K562 (cell line): ENCODE results near the gene ST3GAL3. TPM values are rescaled to one million over a fixed set of nuclear protein-coding genes. Genes with fewer than 3 reads are reported as not detected.

ENCODE experiments used
- ATF1 ChIP-seq, 2 experiments: fragments of 450-650 bp in 1 of 2; IDR thresholded peaks; 2 replicates each; pipeline ENCODE4 v1.6.1; 2016; ENCODE audit warnings: missing compliant biosample characterization in 1 of 2, missing genetic modification characterization in 1 of 2
- CXXC5 ChIP-seq: fragments of 250-450 bp; sonication (Bioruptor Pico); IDR thresholded peaks from 2 replicates; pipeline ENCODE4 v1.8.0; 2022; ENCODE audit warnings: inconsistent platforms, mild to moderate bottlenecking, moderate library complexity
- ESRRB ChIP-seq: fragments of 250-450 bp; sonication (Bioruptor Pico); IDR thresholded peaks from 2 replicates; pipeline ENCODE4 v1.5.0; 2020; ENCODE audit warnings: mild to moderate bottlenecking, moderate library complexity, borderline replicate concordance
- GTF2F1 ChIP-seq: IDR thresholded peaks from 2 replicates; pipeline ENCODE4 v1.6.1; 2011; ENCODE audit warnings: low read depth, low read length, improper control_type of control experiment
- HDGF ChIP-seq: fragments of 450-650 bp; IDR thresholded peaks from 2 replicates; pipeline ENCODE4 v1.6.1; 2016
- MAFF ChIP-seq: IDR thresholded peaks from 2 replicates; pipeline ENCODE4 v1.6.1; 2012; ENCODE audit warnings: low read length, improper control_type of control experiment
- MED1 ChIP-seq: sonication (generic); formaldehyde crosslinking; IDR thresholded peaks from 2 replicates; pipeline ENCODE4 v1.8.1; 2023; ENCODE audit warnings: missing genetic modification reagents, borderline replicate concordance
- MTA3 ChIP-seq: fragments of 450-650 bp; formaldehyde crosslinking; IDR thresholded peaks from 2 replicates; pipeline ENCODE4 v1.6.1; 2017; ENCODE audit warnings: mild to moderate bottlenecking, borderline replicate concordance
- MTF1 ChIP-seq: fragments of 250-450 bp; sonication (Bioruptor Pico); IDR thresholded peaks from 2 replicates; pipeline ENCODE4 v1.9.0; 2021; ENCODE audit warnings: moderate library complexity, mild to moderate bottlenecking, inconsistent platforms, borderline replicate concordance
- RBM14 ChIP-seq: fragments of 200-400 bp; formaldehyde crosslinking; IDR thresholded peaks from 2 replicates; pipeline ENCODE4 v1.6.1; 2018; ENCODE audit warnings: low read depth, mild to moderate bottlenecking, low read length, moderate library complexity, borderline replicate concordance; ENCODE audit not compliant: insufficient read depth
- SLC30A9 ChIP-seq: fragments of 250-450 bp; sonication (Bioruptor Pico); IDR thresholded peaks from 2 replicates; pipeline ENCODE4 v1.8.0; 2022; ENCODE audit warnings: mild to moderate bottlenecking, moderate library complexity
- ZC3H11A ChIP-seq: IDR thresholded peaks from 2 replicates; pipeline ENCODE4 v1.6.1; 2012; ENCODE audit warnings: low read depth, low read length, improper control_type of control experiment
- ZNF175 ChIP-seq: fragments of 200-800 bp; sonication (Bioruptor generic); IDR thresholded peaks from 2 replicates; pipeline ENCODE4 v1.6.1; 2016; ENCODE audit warnings: low read depth, mild to moderate bottlenecking, missing genetic modification characterization, missing compliant biosample characterization
- ZNF184 ChIP-seq: sonication (generic); formaldehyde crosslinking; IDR thresholded peaks from 2 replicates; pipeline ENCODE4 v1.5.0; 2020; ENCODE audit warnings: missing genetic modification reagents
- ZNF324 ChIP-seq: fragments of 250-450 bp; sonication (Bioruptor Pico); IDR thresholded peaks from 2 replicates; pipeline ENCODE4 v1.4.0; 2020; ENCODE audit warnings: mild to moderate bottlenecking
- ZNF764 ChIP-seq: fragments of 250-450 bp; sonication (Bioruptor Pico); IDR thresholded peaks from 2 replicates; pipeline ENCODE4 v1.4.0; 2020; ENCODE audit warnings: low read depth, mild to moderate bottlenecking, moderate library complexity
- ZNF766 ChIP-seq: fragments of 200-800 bp; sonication (Bioruptor generic); conservative IDR thresholded peaks from 2 replicates; pipeline ENCODE4 v1.6.1; 2016; ENCODE audit warnings: missing genetic modification characterization, missing compliant biosample characterization
- polyA plus RNA-seq, 8 experiments: library from polyadenylated mRNA; depleted of rRNA in 4 of 8; stranded (reverse) in 5 of 8; unstranded in 3 of 8; fragments of >200 nt; fragmentation: Nextera tagmentation in 2 of 8; fragmentation: Illumina TruSeq in 1 of 8; extraction: Ambion mirVana in 2 of 8; extraction: Trizol in 1 of 8; gene quantifications; 2 replicates each; pipeline versions ENCODE4 v1.2.1 to v1.2.3, GENCODE V29; 2011 to 2014; ENCODE audit warnings: inconsistent platforms in 1 of 8, missing spikeins in 1 of 8
- total RNA-seq, 7 experiments: library from RNA; depleted of rRNA in 6 of 7; stranded (reverse); fragments of >200 nt in 6 of 7; fragmentation: Illumina TruSeq in 2 of 7; extraction: Trizol in 2 of 7; gene quantifications; 2 replicates each; pipeline versions ENCODE4 v1.2.1 to v1.2.3, GENCODE V29; 2011 to 2021; ENCODE audit warnings: low replicate concordance in 1 of 7
- TF ChIP-seq, protein P1 (sequence below): fragments of 450-650 bp; IDR thresholded peaks from 2 replicates; pipeline ENCODE4 v1.6.1; 2018; ENCODE audit warnings: mild to moderate bottlenecking, low read depth; ENCODE audit not compliant: partially characterized antibody
- TF ChIP-seq, protein P2 (sequence below): fragments of 250-450 bp; sonication (Bioruptor Pico); IDR thresholded peaks from 2 replicates; pipeline ENCODE4 v1.4.0; 2020; ENCODE audit warnings: mild to moderate bottlenecking, moderate library complexity
- TF ChIP-seq, protein P3 (sequence below): IDR thresholded peaks from 2 replicates; pipeline ENCODE4 v1.6.1; 2014; ENCODE audit warnings: antibody characterized with exemption
- TF ChIP-seq, protein P4 (sequence below): fragments of 250-450 bp; sonication (Bioruptor Pico); IDR thresholded peaks from 2 replicates; pipeline ENCODE4 v1.5.0; 2021

The ST3GAL3 gene
- total and polyA plus RNA-seq, 9 of the 15 experiments (the other 6 are each of a cell fraction or from before 2014, with no cell fraction given): 1.2 to 18.9 (median 11.0) TPM

DNA sequence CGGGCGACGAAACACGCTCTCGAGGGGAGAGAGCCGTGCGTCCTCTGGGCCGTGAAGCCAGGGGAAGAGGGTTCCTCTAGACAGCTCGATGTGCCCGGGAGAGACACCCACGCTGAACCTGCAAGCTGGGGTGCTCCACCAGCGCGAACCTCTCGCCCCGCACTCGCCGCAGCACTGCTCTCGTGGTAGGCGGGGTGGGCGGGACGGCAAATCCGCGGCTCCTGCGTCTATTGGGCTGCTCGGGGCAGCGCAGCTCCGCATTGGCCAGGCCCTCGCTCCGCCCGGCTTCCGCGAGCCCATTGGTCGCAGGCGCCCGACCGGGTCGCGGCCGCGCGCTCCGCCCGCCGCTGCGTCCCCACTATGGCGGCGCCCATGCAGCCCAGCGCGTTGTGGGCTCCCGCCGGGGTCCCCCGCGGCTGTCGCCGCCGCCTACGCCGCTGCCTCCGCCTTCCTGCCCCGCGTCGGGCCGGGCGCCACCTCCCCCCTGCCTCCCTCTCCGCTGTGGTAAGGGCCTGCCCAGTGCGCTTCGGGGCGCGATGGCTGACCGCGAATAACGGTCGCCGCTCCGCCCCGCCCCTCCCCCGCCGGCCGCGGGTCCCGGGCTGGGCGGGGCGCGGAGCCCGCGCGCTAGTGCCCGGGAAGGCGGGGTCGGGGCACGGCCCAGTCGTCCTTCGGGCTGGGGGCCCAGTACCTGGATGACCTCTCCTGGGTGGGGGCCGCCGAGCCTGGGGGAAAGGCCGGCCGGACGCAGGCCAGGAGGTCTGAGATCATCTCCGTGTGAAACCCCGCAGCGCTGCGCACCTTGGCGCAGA lies at the start of gene ST3GAL3 (continued):
- no peak for TF ChIP-seq ESRRB (CRISPR knock-in tag)
- no peak for TF ChIP-seq ZC3H11A
- no peak for TF ChIP-seq SLC30A9 (CRISPR knock-in tag)
- TF ChIP-seq ZNF184: no peak
- TF ChIP-seq, protein P1, sequence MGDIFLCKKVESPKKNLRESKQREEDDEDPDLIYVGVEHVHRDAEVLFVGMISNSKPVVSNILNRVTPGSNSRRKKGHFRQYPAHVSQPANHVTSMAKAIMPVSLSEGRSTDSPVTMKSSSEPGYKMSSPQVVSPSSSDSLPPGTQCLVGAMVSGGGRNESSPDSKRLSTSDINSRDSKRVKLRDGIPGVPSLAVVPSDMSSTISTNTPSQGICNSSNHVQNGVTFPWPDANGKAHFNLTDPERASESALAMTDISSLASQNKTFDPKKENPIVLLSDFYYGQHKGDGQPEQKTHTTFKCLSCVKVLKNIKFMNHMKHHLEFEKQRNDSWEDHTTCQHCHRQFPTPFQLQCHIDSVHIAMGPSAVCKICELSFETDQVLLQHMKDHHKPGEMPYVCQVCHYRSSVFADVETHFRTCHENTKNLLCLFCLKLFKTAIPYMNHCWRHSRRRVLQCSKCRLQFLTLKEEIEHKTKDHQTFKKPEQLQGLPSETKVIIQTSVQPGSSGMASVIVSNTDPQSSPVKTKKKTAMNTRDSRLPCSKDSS: no peak
- TF ChIP-seq ATF1 (CRISPR knock-in tag; IDR thresholded peaks at IDR 0.05): no peak
- TF ChIP-seq ATF1 (tag; IDR thresholded peaks at IDR 0.05): peak; percentile 75
- TF ChIP-seq, protein P2, sequence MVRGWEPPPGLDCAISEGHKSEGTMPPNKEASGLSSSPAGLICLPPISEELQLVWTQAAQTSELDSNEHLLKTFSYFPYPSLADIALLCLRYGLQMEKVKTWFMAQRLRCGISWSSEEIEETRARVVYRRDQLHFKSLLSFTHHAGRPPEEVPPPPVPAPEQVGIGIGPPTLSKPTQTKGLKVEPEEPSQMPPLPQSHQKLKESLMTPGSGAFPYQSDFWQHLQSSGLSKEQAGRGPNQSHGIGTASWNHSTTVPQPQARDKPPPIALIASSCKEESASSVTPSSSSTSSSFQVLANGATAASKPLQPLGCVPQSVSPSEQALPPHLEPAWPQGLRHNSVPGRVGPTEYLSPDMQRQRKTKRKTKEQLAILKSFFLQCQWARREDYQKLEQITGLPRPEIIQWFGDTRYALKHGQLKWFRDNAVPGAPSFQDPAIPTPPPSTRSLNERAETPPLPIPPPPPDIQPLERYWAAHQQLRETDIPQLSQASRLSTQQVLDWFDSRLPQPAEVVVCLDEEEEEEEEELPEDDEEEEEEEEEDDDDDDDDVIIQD (CRISPR knock-in tag): no peak
- TF ChIP-seq, protein P3, sequence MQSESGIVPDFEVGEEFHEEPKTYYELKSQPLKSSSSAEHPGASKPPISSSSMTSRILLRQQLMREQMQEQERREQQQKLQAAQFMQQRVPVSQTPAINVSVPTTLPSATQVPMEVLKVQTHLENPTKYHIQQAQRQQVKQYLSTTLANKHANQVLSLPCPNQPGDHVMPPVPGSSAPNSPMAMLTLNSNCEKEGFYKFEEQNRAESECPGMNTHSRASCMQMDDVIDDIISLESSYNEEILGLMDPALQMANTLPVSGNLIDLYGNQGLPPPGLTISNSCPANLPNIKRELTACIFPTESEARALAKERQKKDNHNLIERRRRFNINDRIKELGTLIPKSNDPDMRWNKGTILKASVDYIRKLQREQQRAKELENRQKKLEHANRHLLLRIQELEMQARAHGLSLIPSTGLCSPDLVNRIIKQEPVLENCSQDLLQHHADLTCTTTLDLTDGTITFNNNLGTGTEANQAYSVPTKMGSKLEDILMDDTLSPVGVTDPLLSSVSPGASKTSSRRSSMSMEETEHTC: peak; percentile 29
- no peak for TF ChIP-seq MTF1 (CRISPR knock-in tag)
- no peak for TF ChIP-seq MAFF
- TF ChIP-seq MTA3: peak; percentile 69; the same call in 1 of the 2 replicates
- TF ChIP-seq MED1: peak; percentile 44; the same call in 1 of the 2 replicates
- TF ChIP-seq ZNF324 (CRISPR knock-in tag): no peak
- TF ChIP-seq RBM14: 0 out of 2 replicates have a peak, but pooled peaks have one; percentile 40
- TF ChIP-seq GTF2F1: 0 out of 2 replicates have a peak, but pooled peaks have one; percentile 28
- TF ChIP-seq ZNF766: no peak
- TF ChIP-seq ZNF175 (CRISPR knock-in tag): no peak
- TF ChIP-seq, protein P4, sequence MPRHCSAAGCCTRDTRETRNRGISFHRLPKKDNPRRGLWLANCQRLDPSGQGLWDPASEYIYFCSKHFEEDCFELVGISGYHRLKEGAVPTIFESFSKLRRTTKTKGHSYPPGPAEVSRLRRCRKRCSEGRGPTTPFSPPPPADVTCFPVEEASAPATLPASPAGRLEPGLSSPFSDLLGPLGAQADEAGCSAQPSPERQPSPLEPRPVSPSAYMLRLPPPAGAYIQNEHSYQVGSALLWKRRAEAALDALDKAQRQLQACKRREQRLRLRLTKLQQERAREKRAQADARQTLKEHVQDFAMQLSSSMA (CRISPR knock-in tag): no peak
- peak; percentile 98 for TF ChIP-seq CXXC5 (CRISPR knock-in tag)
- no peak for TF ChIP-seq ZNF764 (CRISPR knock-in tag)
- TF ChIP-seq HDGF: no peak
